ENCODE data around the gene ASB15. TPM values are rescaled to one million over a fixed set of nuclear protein-coding genes. Genes with fewer than 3 reads are reported as not detected.

ASB15 gene
- total and polyA plus RNA-seq, 12 donors = 0.99 to 80.6 (median 53.4) TPM

DNA sequence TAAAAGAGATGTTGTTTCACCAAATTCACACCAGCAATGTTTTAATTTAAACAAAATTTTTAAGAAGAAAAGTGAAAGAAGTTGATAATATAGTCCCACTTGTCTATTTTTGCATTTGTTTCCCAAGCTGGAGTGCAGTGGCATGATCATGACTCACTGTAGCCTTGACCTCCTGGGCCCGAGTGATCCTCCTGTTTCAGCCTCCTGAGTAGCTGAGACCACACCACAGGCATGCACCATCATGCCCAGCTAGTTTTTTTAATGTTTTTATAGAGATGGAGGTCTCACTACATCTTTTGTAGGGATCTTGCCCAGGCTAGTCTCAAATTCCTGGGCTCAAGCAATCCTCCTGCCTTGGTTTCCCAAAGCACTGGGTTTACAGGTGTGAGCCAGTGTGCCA lies 29.9 kb upstream of the ASB15 start:
- Histone ChIP-seq H3K27me3 (no peaks in the 10 kb centered on the region), H3K9me3 (no peaks in the 10 kb centered on the region), H3K4me3 (no peak overlapping the region), H3K4me1 (peaks cover 0 to 9% (median 0%) of the 10 kb centered on the region in 9 donors), H3K36me3 (no peaks in the 10 kb centered on the region), H3K27ac (no peak overlapping the region)
- TF ChIP-seq, protein P1, sequence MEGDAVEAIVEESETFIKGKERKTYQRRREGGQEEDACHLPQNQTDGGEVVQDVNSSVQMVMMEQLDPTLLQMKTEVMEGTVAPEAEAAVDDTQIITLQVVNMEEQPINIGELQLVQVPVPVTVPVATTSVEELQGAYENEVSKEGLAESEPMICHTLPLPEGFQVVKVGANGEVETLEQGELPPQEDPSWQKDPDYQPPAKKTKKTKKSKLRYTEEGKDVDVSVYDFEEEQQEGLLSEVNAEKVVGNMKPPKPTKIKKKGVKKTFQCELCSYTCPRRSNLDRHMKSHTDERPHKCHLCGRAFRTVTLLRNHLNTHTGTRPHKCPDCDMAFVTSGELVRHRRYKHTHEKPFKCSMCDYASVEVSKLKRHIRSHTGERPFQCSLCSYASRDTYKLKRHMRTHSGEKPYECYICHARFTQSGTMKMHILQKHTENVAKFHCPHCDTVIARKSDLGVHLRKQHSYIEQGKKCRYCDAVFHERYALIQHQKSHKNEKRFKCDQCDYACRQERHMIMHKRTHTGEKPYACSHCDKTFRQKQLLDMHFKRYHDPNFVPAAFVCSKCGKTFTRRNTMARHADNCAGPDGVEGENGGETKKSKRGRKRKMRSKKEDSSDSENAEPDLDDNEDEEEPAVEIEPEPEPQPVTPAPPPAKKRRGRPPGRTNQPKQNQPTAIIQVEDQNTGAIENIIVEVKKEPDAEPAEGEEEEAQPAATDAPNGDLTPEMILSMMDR (IDR thresholded peaks at IDR 0.05) = no peak
- ATAC-seq (no peak), DNase-seq (no peak)
- intact Hi-C loops (cut with DNase I) = no loop called here
- WGBS, 2 donors = 83 to 91% methylated on average over 1 of the region's 1 CpG

DNA sequence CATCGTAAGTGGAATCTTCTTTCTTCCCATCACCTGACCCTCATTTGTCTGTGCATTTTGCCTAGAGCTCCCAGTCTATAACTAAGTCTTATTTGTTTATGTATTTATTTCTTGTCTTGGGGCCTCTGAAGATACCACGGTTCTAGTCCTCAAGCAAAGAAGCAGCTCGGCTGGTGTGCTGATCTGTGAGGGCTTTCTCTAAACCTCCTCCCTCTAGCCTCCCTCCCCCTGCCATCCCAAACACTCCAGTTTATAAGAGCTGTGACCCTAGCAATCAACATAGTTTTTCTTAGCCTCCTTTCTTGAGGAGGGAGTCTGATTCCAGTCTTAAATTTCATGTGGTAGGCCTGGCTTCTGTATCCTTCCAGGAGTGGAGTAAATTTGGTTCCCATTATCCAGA lies 28.3 kb upstream of the ASB15 start:
- intact Hi-C loops (cut with DNase I) = no loop called here
- Histone ChIP-seq H3K4me1 (peaks cover 0 to 9% (median 0%) of the 10 kb centered on the region in 9 donors), H3K4me3 (no peak overlapping the region), H3K9me3 (no peaks in the 10 kb centered on the region), H3K36me3 (no peaks in the 10 kb centered on the region), H3K27ac (no peak overlapping the region), H3K27me3 (no peaks in the 10 kb centered on the region)
- WGBS, 2 donors = 83 to 87% methylated on average over 3 of the region's 3 CpGs
- DNase-seq = no peak
- ATAC-seq = no peak
- TF ChIP-seq, protein P1 (IDR thresholded peaks at IDR 0.05) = no peak

DNA sequence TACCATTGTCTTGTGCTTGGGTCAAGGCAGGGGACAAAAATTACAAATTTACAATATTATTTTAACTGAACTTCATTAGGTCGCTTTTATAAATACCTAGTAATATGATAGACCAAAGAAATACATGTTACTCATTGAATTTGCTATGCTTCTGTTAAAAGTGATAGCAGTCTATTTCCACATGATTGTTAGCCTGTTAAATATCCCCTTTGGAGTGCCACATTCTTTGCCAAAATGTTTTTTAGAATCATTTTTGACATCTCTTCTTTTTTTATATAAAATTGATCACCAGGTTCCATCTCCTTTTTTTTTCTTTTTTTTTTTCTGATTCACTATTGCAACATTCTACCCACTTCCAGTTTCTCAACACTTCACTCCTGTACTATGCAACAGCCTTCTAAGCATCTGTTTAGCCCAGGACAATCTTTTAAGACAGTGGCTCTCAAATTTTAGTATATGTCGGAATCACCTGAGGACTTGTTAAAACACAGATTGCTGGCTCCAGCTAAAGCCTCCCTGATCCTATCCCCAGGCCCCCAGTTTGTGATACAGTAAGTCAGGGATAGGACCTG lies 27.6 kb upstream of the ASB15 start:
- TF ChIP-seq, protein P1 (IDR thresholded peaks at IDR 0.05) = no peak
- Histone ChIP-seq H3K9me3 (no peaks in the 10 kb centered on the region), H3K27ac (no peak overlapping the region), H3K4me3 (no peak overlapping the region), H3K4me1 (peaks cover 0 to 9% (median 0%) of the 10 kb centered on the region in 9 donors), H3K36me3 (no peaks in the 10 kb centered on the region), H3K27me3 (no peaks in the 10 kb centered on the region)
- WGBS, 2 donors = 91 to 95% methylated on average over 2 of the region's 2 CpGs
- DNase-seq = no peak
- intact Hi-C loops (cut with DNase I) = no loop called here
- ATAC-seq = no peak

DNA sequence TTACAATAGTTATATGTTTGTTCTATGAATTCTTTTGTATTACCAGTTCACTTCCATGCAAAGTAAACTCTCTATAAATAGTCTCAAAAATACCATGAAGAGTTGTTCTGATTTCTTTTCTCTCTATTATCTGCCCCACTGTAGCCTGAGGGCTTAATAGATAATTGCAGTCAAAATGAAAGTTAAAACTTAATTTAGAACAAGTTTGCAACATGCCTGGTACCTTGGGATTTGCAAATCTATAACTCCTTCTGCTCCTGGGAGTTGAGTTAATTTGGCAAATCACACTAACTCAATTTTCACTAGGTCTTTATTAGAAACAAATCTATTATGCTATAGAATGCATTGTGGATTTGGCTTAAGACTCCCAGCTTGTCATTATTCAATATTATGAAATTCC lies 22.2 kb upstream of the ASB15 start:
- ATAC-seq (no peak), DNase-seq (no peak)
- H3K27ac ChIP-seq = no peak overlapping the region
- H3K27me3 ChIP-seq = no peaks in the 10 kb centered on the region
- H3K4me3 ChIP-seq = no peak overlapping the region
- H3K4me1 ChIP-seq = peaks cover 0 to 5% (median 0%) of the 10 kb centered on the region in 9 donors
- TF ChIP-seq, protein P1 (IDR thresholded peaks at IDR 0.05) = no peak
- intact Hi-C loops (cut with DNase I) = loop anchor here in 2 of 10 donors (5.0 kb wide), 2 partner anchors 283 to 288 kb away; no protein-coding TSS in a partner anchor
- no peaks in the 10 kb centered on the region for H3K9me3 ChIP-seq
- no peaks in the 10 kb centered on the region for H3K36me3 ChIP-seq
